H9 (cell line): ENCODE measurements around the gene LDB2. TPM values are rescaled to one million over a fixed set of nuclear protein-coding genes. Genes with fewer than 3 reads are reported as not detected.

Experiments
- DNase-seq: peaks from one replicate; pipeline ENCODE4 v3.0.0-alpha.2; 2017
- H2AFZ ChIP-seq: one replicate; pipeline ENCODE4 v1.6.1; 2013; ENCODE audit warnings: mild to moderate bottlenecking, low read length, control low read depth, moderate library complexity
- H2AK5ac ChIP-seq: 2 replicates; pipeline ENCODE4 v1.6.1; 2013; ENCODE audit warnings: low read length, control low read depth, mixed read lengths; ENCODE audit not compliant: insufficient read length
- H2BK120ac ChIP-seq: one replicate; pipeline ENCODE4 v1.6.1; 2013; ENCODE audit warnings: low read depth, mild to moderate bottlenecking, low read length, control low read depth, inconsistent platforms; ENCODE audit not compliant: poor library complexity, severe bottlenecking
- H2BK12ac ChIP-seq: 2 replicates; pipeline ENCODE4 v1.6.1; 2013; ENCODE audit warnings: low read length, control low read depth, mixed read lengths, low read depth; ENCODE audit not compliant: insufficient read length
- H2BK15ac ChIP-seq: 2 replicates; pipeline ENCODE4 v1.6.1; 2013; ENCODE audit warnings: low read depth, low read length, control low read depth
- H2BK20ac ChIP-seq: one replicate; pipeline ENCODE4 v1.6.1; 2013; ENCODE audit warnings: low read depth, mild to moderate bottlenecking, low read length, control low read depth, inconsistent platforms; ENCODE audit not compliant: poor library complexity, severe bottlenecking
- H2BK5ac ChIP-seq: 2 replicates; pipeline ENCODE4 v1.6.1; 2013; ENCODE audit warnings: low read length, control low read depth, mixed read lengths; ENCODE audit not compliant: insufficient read length
- H3K14ac ChIP-seq: 2 replicates; pipeline ENCODE4 v1.6.1; 2013; ENCODE audit warnings: low read length, control low read depth; ENCODE audit not compliant: insufficient read depth
- H3K18ac ChIP-seq: 2 replicates; pipeline ENCODE4 v1.6.1; 2013; ENCODE audit warnings: low read depth, mild to moderate bottlenecking, mixed read lengths, low read length, control low read depth; ENCODE audit not compliant: insufficient read length
- H3K23ac ChIP-seq: 2 replicates; pipeline ENCODE4 v1.6.1; 2013; ENCODE audit warnings: low read length, control low read depth, mixed read lengths, low read depth; ENCODE audit not compliant: insufficient read length
- H3K23me2 ChIP-seq: 2 replicates; pipeline ENCODE4 v1.6.1; 2013; ENCODE audit warnings: low read depth, mild to moderate bottlenecking, mixed read lengths, low read length, control low read depth; ENCODE audit not compliant: insufficient read length, poor library complexity, severe bottlenecking
- H3K27ac ChIP-seq: 2 replicates; pipeline ENCODE4 v1.5.1; 2013; ENCODE audit warnings: low read length, control low read depth, mixed read lengths, low read depth; ENCODE audit not compliant: insufficient read length
- H3K27me3 ChIP-seq: 2 replicates; pipeline ENCODE4 v1.6.1; 2013; ENCODE audit warnings: low read length, control low read depth, inconsistent platforms; ENCODE audit not compliant: insufficient read depth
- H3K4ac ChIP-seq: 2 replicates; pipeline ENCODE4 v1.6.1; 2013; ENCODE audit warnings: low read depth, mild to moderate bottlenecking, control low read depth, inconsistent platforms, low read length, moderate library complexity
- H3K4me1 ChIP-seq: 2 replicates; pipeline ENCODE4 v1.6.1; 2013; ENCODE audit warnings: low read length, control low read depth, inconsistent platforms; ENCODE audit not compliant: insufficient read depth
- H3K4me2 ChIP-seq: 2 replicates; pipeline ENCODE4 v1.6.1; 2013; ENCODE audit warnings: low read length, control low read depth, mixed read lengths; ENCODE audit not compliant: insufficient read length, insufficient read depth
- H3K56ac ChIP-seq: 2 replicates; pipeline ENCODE4 v1.6.1; 2013; ENCODE audit warnings: low read depth, mild to moderate bottlenecking, mixed read lengths, low read length, control low read depth; ENCODE audit not compliant: insufficient read length
- H3K79me1 ChIP-seq: 2 replicates; pipeline ENCODE4 v1.6.1; 2013; ENCODE audit warnings: low read depth, mild to moderate bottlenecking, moderate library complexity, low read length, control low read depth, inconsistent platforms; ENCODE audit not compliant: insufficient read depth, poor library complexity, severe bottlenecking
- H3K79me2 ChIP-seq: 2 replicates; pipeline ENCODE4 v1.6.1; 2013; ENCODE audit warnings: low read length, control low read depth, inconsistent platforms; ENCODE audit not compliant: insufficient read depth
- H3K9ac ChIP-seq: 2 replicates; pipeline ENCODE4 v1.6.1; 2013; ENCODE audit warnings: low read length, control low read depth, mixed read lengths; ENCODE audit not compliant: insufficient read length; ENCODE audit errors: extremely low read depth
- H3K9me3 ChIP-seq: one replicate; pipeline ENCODE4 v1.6.1; 2013; ENCODE audit warnings: low read depth, low read length, inconsistent platforms; ENCODE audit not compliant: control insufficient read depth
- H3T11ph ChIP-seq: one replicate; pipeline ENCODE4 v1.6.1; 2013; ENCODE audit warnings: mild to moderate bottlenecking, low read length, control low read depth, inconsistent platforms
- H4K20me1 ChIP-seq: one replicate; pipeline ENCODE4 v1.6.1; 2013; ENCODE audit not compliant: control insufficient read depth, insufficient read length, insufficient read depth
- H4K5ac ChIP-seq: 2 replicates; pipeline ENCODE4 v1.6.1; 2013; ENCODE audit warnings: low read depth, mild to moderate bottlenecking, mixed read lengths, low read length, control low read depth; ENCODE audit not compliant: insufficient read length
- H4K8ac ChIP-seq: replicated peaks from 2 replicates; pipeline ENCODE4 v1.6.1; 2013; ENCODE audit warnings: low read length, control low read depth, mixed read lengths, low read depth; ENCODE audit not compliant: insufficient read length
- H4K91ac ChIP-seq: 2 replicates; pipeline ENCODE4 v1.6.1; 2013; ENCODE audit warnings: low read depth, mild to moderate bottlenecking, moderate library complexity, mixed read lengths, low read length, control low read depth; ENCODE audit not compliant: insufficient read length
- H3K27ac Mint-ChIP-seq, 3 experiments: 2 replicates in 2 of 3; 3 replicates in 1 of 3; pipeline ENCODE4 v1.8.0; 2020 to 2021; ENCODE audit warnings: mixed read lengths in 3 of 3, mild to moderate bottlenecking in 1 of 3, moderate library complexity in 1 of 3
- H3K27me3 Mint-ChIP-seq: 2 replicates; pipeline ENCODE4 v1.8.0; 2021; ENCODE audit warnings: low read depth, mild to moderate bottlenecking, moderate library complexity, mixed read lengths
- H3K36me3 Mint-ChIP-seq, 3 experiments: 2 replicates in 2 of 3; 3 replicates in 1 of 3; pipeline ENCODE4 v1.8.0; 2020 to 2021; ENCODE audit warnings: low read depth in 3 of 3, mixed read lengths in 3 of 3; ENCODE audit not compliant: insufficient read depth in 1 of 3
- H3K4me1 Mint-ChIP-seq, 2 experiments: 2 replicates each; pipeline ENCODE4 v1.8.0; 2020; ENCODE audit warnings: mixed read lengths in 2 of 2
- H3K4me3 Mint-ChIP-seq, 2 experiments: 2 replicates in 1 of 2; 3 replicates in 1 of 2; pipeline ENCODE4 v1.8.0; 2020 to 2021; ENCODE audit warnings: mild to moderate bottlenecking in 2 of 2, mixed read lengths in 2 of 2, moderate library complexity in 1 of 2
- H3K9me3 Mint-ChIP-seq, 2 experiments: 2 replicates in 1 of 2; 3 replicates in 1 of 2; pipeline ENCODE4 v1.8.0; 2020; ENCODE audit warnings: mild to moderate bottlenecking in 2 of 2, mixed read lengths in 2 of 2, moderate library complexity in 1 of 2
- WGBS: extraction: QIAGEN DNeasy Blood & Tissue Kit; methylation state at CpG from one replicate; pipeline ENCODE4 v1.1.7; 2013; ENCODE audit warnings: missing lambda C conversion rate, low lambda C conversion rate, mixed read lengths; ENCODE audit not compliant: insufficient read length; ENCODE audit errors: extremely low coverage; 5-methylcytosine and 5-hydroxymethylcytosine counted together
- total RNA-seq: library from RNA; stranded (reverse); gene quantifications from 2 replicates; pipeline ENCODE4 v1.2.1, GENCODE V29; 2021
- TF ChIP-seq, protein P1 (sequence below): fragments of 200-600 bp; sonication (generic); conservative IDR thresholded peaks from 3 replicates; pipeline ENCODE4 v1.8.0; 2021; ENCODE audit warnings: antibody characterized with exemption, mild to moderate bottlenecking

The LDB2 gene
- total RNA-seq, 1 experiment from 2014 or later: 22.5 TPM

DNA sequence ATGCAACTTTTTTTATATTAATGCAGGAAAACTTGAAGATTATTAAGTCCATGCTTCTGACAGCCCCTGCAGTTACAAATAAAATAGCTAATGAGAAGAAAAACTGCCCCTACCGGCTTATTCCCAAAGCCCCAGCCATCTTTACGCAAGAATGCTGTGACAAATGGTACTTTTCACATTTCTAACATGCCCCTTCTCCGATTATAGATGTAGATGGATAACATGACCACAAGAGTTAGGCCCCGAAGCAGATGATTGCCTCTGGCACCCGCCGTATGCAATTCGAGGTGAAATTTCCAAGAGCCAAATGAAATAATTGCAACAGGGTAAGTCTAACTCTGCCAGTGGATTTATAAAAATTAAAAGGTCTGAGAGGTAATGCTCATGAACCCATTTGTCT, 352.8 kb downstream of the LDB2 start:
- no peak overlapping the region for H2AK5ac ChIP-seq

More for the DNA sequence above, 352.8 kb downstream of the LDB2 start:
- Histone ChIP-seq H3K27ac (no peak overlapping the region), H3K9ac (no peak overlapping the region), H3K18ac (no peak overlapping the region), H3K79me2 (no peaks in the 10 kb centered on the region), H3K23me2 (no peaks in the 10 kb centered on the region), H3K9me3 (no peaks in the 10 kb centered on the region), H4K8ac (no peak overlapping the region), H2AFZ (no peak overlapping the region), H3K79me1 (no peaks in the 10 kb centered on the region), H3T11ph (no peak overlapping the region), H3K14ac (no peak overlapping the region), H3K27me3 (no peaks in the 10 kb centered on the region), H3K4me1 (no peaks in the 10 kb centered on the region), H3K4me2 (no peak overlapping the region), H4K91ac (no peak overlapping the region), H2BK15ac (no peak overlapping the region), H2BK5ac (no peak overlapping the region), H3K4ac (no peak overlapping the region), H3K56ac (no peak overlapping the region), H4K20me1 (no peaks in the 10 kb centered on the region), H2BK12ac (no peak overlapping the region), H2BK20ac (no peak overlapping the region), H3K23ac (no peak overlapping the region), H2BK120ac (no peak overlapping the region), H4K5ac (no peak overlapping the region)
- no peaks in the 10 kb centered on the region for H3K9me3 Mint-ChIP-seq
- no peaks in the 10 kb centered on the region for H3K4me1 Mint-ChIP-seq
- no peak overlapping the region for H3K27ac Mint-ChIP-seq
- no peaks in the 10 kb centered on the region for H3K27me3 Mint-ChIP-seq
- no peak overlapping the region for H3K4me3 Mint-ChIP-seq
- no peaks in the 10 kb centered on the region; a peak in 1 of 7 replicates for H3K36me3 Mint-ChIP-seq
- DNase-seq: no peak
- WGBS: no CpG with 5 or more reads among the region's 7 CpGs
- TF ChIP-seq, protein P1, sequence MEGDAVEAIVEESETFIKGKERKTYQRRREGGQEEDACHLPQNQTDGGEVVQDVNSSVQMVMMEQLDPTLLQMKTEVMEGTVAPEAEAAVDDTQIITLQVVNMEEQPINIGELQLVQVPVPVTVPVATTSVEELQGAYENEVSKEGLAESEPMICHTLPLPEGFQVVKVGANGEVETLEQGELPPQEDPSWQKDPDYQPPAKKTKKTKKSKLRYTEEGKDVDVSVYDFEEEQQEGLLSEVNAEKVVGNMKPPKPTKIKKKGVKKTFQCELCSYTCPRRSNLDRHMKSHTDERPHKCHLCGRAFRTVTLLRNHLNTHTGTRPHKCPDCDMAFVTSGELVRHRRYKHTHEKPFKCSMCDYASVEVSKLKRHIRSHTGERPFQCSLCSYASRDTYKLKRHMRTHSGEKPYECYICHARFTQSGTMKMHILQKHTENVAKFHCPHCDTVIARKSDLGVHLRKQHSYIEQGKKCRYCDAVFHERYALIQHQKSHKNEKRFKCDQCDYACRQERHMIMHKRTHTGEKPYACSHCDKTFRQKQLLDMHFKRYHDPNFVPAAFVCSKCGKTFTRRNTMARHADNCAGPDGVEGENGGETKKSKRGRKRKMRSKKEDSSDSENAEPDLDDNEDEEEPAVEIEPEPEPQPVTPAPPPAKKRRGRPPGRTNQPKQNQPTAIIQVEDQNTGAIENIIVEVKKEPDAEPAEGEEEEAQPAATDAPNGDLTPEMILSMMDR: no peak
